ENCODE data around the gene SMG9. TPM values are rescaled to one million over a fixed set of nuclear protein-coding genes. Genes with fewer than 3 reads are reported as not detected.

Gene SMG9
- total and polyA plus RNA-seq, 12 donors: 10.0 to 30.4 (median 13.4) TPM

DNA sequence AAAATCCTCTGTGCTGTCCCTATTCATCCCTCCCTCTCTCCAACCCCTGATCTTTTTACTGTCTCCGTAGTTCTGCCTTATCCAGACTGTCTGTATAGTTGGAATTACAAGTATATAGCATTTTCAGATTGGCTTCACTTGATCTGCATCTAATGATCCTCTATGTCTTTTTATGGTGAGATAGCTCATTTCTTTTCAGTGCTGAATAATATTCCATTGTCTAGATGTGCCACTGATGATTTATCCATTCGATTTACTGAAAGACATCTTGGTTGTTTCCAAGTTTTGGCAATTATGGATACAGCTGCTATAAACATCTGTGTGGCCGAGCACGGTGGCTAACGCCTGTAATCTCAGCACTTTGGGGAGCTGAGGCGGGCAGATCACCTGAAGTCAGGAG, 19.7 kb downstream of the SMG9 start:
- DNase-seq (no peak), ATAC-seq (no peak)
- TF ChIP-seq, protein P1, sequence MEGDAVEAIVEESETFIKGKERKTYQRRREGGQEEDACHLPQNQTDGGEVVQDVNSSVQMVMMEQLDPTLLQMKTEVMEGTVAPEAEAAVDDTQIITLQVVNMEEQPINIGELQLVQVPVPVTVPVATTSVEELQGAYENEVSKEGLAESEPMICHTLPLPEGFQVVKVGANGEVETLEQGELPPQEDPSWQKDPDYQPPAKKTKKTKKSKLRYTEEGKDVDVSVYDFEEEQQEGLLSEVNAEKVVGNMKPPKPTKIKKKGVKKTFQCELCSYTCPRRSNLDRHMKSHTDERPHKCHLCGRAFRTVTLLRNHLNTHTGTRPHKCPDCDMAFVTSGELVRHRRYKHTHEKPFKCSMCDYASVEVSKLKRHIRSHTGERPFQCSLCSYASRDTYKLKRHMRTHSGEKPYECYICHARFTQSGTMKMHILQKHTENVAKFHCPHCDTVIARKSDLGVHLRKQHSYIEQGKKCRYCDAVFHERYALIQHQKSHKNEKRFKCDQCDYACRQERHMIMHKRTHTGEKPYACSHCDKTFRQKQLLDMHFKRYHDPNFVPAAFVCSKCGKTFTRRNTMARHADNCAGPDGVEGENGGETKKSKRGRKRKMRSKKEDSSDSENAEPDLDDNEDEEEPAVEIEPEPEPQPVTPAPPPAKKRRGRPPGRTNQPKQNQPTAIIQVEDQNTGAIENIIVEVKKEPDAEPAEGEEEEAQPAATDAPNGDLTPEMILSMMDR (IDR thresholded peaks at IDR 0.05): no peak
- Histone ChIP-seq H3K27me3 (no peaks in the 10 kb centered on the region), H3K27ac (no peak overlapping the region), H3K4me1 (peaks cover 0 to 11% (median 0%) of the 10 kb centered on the region in 9 donors), H3K36me3 (peaks cover 0 to 100% (median 65%) of the 10 kb centered on the region in 9 donors), H3K4me3 (no peak overlapping the region), H3K9me3 (no peaks in the 10 kb centered on the region)
- WGBS, 2 donors: 96 to 99% methylated on average over 6 of the region's 6 CpGs
- intact Hi-C loops (cut with DNase I): no loop called here

DNA sequence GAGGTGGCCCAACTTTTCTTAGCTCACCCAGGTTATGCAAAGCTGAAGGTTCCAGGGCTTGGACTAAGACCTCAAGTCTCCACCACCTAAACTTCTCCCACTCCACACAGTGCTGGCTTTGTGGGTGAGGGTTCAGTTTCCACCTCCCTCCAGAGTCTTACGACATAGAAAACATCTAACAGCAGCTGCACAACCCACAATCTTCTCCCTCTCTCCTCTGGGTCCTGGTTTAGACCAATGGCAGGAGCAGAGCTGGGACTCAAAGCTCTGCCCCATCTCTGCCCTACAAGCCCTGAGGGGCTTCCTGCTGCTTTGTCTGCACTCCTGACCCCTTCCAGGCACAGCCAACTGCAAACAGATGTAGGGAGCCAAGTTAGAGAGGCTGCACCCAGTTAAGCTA, 22.9 kb downstream of the SMG9 start:
- TF ChIP-seq, protein P1 (IDR thresholded peaks at IDR 0.05): no peak
- H3K27ac ChIP-seq: no peak overlapping the region
- WGBS, 2 donors: 90 to 96% methylated on average over 1 of the region's 1 CpG
- peaks cover 0 to 12% (median 3%) of the 10 kb centered on the region in 9 donors for H3K4me1 ChIP-seq
- no peak for DNase-seq
- intact Hi-C loops (cut with DNase I): no loop called here
- peaks cover 0 to 90% (median 52%) of the 10 kb centered on the region in 9 donors for H3K36me3 ChIP-seq
- ATAC-seq: no peak
- no peak overlapping the region for H3K4me3 ChIP-seq
- H3K9me3 ChIP-seq: no peaks in the 10 kb centered on the region
- H3K27me3 ChIP-seq: no peaks in the 10 kb centered on the region

DNA sequence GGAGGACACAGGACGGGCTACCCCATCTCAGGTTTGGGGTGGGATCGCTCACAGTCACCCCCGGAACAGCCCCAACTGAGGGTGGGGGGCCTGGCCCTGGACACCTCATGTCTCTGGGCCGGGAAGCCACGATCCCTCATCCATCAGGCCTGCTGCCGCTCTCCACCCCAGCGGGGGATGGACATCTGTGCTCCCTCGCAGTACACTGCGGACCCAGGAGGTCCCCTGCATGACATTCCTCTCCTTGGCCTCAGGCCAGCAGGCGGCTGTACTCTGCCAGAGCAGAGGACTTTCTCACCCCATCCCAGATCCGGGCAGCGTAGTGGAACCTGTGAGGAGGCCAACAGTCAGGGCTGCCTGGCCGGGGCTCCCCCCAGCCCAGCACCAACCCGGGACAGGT, 23.4 kb downstream of the SMG9 start:
- DNase-seq (peak in 1 of 2 donors; percentile 26), ATAC-seq (no peak)
- H3K36me3 ChIP-seq: peaks cover 0 to 85% (median 47%) of the 10 kb centered on the region in 9 donors

GRCh38 chr19:43729919-43730318, 24.8 kb downstream of the SMG9 start:
- Histone ChIP-seq H3K36me3 (peaks cover 0 to 71% (median 40%) of the 10 kb centered on the region in 9 donors), H3K4me1 (peaks cover 0 to 27% (median 9%) of the 10 kb centered on the region in 9 donors), H3K27ac (no peak overlapping the region), H3K4me3 (no peak overlapping the region), H3K9me3 (no peaks in the 10 kb centered on the region), H3K27me3 (no peaks in the 10 kb centered on the region)
- TF ChIP-seq, protein P1 (IDR thresholded peaks at IDR 0.05): no peak
- DNase-seq (no peak), ATAC-seq (no peak)
- intact Hi-C loops (cut with DNase I): loop anchor here in 1 of 10 donors (10.0 kb wide), 1 partner anchor 55 kb away; the partner anchor contains the start of gene PLAUR
- 85 to 89% methylated on average over 5 of the region's 5 CpGs for WGBS, 2 donors

More for the DNA sequence above, 23.4 kb downstream of the SMG9 start:
- peaks cover 0 to 17% (median 3%) of the 10 kb centered on the region in 9 donors for H3K4me1 ChIP-seq
- TF ChIP-seq, protein P1 (IDR thresholded peaks at IDR 0.05): no peak
- intact Hi-C loops (cut with DNase I): no loop called here
- H3K4me3 ChIP-seq: no peak overlapping the region
- H3K27ac ChIP-seq: no peak overlapping the region
- 86 to 89% methylated on average over 14 of the region's 14 CpGs for WGBS, 2 donors
- H3K27me3 ChIP-seq: no peaks in the 10 kb centered on the region
- no peaks in the 10 kb centered on the region for H3K9me3 ChIP-seq
